Activated naive CD4-positive, alpha-beta T cell (primary cell): ENCODE measurements around the gene KCNK1.
"Not testable (repeated sequence)": the region's sequence is repeated elsewhere in the genome, so short reads cannot be mapped to it uniquely, and the experiment has no call there.

Experiments
- DNase-seq, 4 experiments: peaks; one replicate each; lab custom pipeline; 2025; lab: John Stamatoyannopoulos, UW

Gene KCNK1

DNA sequence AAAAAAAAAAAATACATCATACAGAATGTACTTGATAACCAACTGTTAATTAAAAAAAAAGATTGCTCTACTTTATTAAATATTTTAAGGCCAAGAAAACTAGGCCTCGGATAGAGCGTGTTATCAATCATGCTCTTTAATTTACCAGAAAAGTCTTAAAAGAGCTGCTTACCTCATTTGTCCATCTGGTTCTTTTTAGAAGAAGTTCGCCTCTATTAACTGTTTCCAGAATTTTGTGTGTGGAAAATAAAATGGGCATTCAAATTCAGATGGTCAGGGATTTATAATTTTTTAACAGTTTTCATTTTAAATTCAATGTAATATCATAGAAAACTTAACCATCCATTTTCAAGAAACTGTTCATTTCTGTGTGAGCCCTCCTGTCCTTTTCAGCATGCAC, 53.8 kb downstream of the KCNK1 start:
- no peak for DNase-seq

DNA sequence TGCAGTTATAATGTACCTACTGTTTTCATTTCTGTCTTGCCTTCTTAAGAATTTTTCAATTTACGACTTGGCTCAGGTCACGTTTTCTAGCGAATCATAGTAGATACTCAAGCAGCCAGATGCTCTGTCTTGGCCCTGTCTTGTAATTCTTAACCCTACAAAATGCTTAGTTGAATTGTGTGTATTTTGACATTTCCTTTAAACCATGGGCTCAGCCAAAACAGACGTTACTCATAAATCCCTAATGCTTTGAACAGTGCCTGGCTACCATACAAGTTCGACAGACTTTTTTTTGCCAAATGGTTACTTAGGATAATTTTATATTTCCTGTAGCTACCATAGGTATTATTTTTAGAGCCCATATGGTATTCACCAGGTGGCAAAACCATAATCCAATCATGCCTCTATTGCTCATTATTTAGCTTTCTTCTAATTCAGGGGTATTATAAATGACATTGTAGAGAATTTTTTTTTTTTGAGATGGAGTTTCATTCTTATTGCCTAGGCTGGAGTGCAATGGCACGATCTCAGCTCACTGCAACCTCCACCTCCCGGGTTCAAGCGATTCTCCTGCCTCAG, 54.3 kb downstream of the KCNK1 start:
- DNase-seq: no peak

DNA sequence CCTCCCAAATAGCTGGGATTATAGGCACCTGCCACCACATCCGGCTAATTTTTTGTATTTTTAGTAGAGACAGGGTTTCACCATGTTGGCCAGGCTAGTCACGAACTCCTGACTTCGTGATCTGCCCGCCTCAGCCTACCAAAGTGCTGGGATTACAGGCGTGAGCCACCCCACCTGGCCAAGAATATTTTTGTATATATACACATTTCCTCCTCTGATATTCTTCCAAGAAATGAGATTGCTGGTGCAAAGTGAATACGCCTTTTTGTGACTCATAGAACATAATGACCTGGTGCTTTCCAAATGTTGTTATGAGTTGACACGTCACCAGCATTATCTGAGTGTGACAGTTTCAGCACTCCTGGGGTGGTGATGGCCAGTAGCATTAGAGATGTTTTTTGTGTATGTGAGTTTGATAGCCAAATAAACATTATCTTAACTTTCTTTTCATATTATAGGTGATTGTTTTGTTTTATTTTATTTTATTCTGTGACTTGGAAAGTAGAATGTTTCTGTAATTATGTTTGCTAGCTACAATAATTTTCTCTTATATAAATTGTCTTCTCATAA, 54.9 kb downstream of the KCNK1 start:
- DNase-seq: no peak

DNA sequence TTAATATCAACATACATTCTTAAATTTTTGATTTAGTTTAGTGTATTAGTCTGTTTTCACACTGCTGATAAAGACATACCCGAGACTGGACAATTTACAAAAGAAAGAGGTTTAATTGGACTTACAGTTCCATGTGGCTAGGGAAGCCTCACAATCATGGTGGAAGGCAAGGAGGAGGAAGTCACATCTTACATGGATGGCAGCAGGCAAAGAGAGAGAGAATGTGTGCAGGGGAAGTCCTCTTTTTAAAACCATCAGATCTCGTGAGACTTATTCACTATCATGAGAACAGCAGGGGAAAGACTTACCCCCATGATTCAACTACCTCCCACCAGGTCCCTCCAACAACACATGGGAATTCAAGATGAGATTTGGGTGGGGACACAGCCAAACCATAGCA, 56.5 kb downstream of the KCNK1 start:
- not testable (repeated sequence) for DNase-seq

DNA sequence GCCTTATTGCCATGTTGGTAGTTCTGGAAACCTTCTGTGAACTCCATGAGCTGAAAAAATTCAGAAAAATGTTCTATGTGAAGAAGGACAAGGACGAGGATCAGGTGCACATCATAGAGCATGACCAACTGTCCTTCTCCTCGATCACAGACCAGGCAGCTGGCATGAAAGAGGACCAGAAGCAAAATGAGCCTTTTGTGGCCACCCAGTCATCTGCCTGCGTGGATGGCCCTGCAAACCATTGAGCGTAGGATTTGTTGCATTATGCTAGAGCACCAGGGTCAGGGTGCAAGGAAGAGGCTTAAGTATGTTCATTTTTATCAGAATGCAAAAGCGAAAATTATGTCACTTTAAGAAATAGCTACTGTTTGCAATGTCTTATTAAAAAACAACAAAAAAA, 57.4 kb downstream of the KCNK1 start:
- DNase-seq: no peak

DNA sequence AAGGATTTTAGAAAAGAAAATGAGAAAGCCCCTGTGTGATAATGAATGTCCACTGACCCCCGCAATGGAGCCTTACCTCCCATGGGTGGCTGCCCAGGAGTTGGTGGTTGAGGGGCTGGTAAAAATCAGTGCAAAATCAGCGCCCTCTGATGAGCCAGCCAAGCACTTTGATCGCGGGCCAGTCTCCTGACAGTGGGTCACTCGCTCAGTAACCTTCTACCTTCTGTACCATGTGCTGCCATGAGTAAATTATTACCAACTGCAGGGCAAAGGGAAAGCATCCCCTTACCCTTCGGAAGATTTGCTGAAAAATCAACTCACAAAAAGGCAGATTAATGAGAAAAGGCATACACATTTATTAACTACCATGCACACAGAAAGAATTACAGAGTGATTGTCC, 58.8 kb downstream of the KCNK1 start:
- DNase-seq: no peak

DNA sequence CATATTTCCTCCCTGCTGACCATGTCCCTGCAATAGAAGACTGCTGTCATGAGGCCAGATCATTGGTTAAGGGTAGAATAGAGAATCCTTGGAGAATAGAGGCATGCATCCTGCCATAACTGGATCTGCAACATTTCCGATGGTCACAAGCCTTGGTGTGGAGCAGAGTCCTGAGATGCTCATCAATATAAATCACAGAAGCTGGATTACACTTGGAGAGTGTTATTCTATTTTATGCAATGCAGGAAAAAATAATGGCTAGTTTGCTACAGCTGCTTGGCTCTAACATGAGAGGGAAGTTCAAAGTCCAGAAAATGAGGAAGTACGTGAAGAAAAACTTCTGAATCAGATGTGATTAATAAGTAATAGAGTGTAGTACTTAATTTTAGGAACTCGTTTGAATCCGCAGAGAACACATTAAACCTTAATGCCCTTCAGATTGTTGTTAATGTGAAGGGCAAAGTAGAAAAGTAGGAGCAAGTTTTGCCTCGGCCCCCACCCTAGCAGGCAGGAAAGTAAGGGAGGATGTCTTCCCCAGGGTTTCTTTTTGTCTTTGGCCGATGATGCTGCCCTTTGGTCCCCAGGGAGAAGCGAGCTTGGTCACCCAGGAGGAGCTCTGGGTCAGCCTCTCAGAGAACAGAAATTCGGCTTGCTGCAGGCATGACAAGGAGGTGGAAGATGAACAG, 59.5 kb downstream of the KCNK1 start:
- no peak for DNase-seq

DNA sequence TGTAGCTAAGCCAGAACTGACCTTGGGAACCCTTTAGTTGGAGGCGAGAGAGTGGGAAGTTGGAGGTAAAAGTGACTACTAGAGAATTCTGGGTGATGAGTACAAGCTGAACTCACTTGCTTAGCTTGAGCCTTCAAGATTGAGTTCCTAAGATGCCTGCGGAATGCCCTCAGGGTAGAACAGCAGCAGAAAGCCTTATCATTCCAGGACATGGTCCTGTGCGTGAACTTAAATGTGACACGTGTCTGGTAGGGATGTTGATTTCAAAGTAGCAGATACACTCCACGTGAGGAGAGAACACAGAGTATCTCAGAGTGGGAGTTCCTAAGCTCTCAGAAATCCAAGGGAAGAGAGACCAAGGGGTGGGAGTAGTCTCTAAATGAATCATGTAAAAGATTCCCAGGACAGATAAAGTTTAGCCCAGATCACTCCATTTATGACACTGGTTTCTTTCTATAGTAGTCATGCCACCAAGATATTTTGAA, 60.1 kb downstream of the KCNK1 start:
- no peak for DNase-seq

DNA sequence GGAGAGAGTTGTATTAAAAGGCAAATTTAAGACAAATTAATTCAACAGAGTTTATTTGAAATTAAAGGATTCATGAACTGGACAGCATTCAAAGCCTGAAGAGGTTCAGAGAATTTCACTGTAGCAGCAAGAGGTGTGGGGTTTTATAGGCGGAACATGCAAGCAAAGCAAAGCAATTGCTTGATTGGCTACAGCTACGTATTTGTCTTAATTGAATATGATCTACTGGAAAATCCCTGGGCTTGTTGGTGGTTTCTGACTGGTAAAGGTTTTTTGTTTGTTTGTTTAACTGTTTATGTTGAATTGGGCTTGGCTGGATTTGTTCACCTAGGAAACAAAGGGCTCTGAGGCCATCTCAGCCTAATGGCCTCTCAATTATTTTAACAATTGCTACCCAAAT, 61.5 kb downstream of the KCNK1 start:
- DNase-seq: no peak

DNA sequence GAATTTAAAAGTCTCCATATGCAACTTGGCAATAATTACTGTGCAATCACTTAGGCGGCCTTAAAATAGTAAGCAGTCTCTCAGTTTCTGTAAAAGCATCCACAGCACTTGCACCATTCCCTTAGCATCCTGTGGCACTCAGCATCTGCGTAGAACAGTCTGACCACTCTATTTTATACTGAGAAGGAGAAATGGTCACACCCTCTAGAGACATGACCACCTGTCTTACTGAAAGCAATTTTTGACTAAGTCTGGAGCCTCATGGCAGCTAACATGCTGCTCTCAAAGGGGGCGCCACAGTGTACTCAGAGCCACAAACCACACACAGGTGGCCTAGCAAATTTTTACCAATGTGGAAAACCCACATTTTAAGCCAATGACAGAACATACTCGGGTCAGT, 62.0 kb downstream of the KCNK1 start:
- no peak for DNase-seq

DNA sequence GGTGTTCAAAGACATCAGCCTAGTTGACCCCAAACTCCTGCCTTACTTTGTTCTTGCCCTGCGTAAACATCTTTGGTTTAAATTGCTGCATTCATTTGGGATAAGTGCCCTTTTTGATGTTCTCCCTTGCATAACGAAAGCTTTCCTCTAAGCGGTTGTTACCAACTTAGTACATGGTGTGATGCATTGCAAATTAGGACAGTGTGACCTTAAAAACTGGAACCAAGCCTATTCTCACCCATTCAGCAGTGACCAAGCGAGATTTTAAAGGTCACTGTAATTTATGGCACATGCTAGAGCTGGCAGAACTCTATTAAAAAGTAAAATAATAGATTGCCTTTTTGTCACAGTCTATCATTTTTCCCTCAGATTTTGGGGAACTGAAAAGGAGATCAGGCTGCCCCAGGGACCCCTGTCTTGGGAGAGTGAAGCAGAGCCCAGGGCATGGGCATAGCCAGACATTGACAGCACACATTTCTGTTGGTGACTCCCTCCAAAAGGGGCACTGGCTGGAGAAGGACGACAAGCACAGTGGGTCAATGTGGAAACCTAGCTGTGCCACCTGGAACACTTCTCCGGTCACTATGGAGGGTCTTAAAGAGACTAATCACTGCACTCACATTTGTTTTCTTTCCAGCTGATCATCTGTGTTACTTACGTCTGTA, 63.9 kb downstream of the KCNK1 start:
- no peak for DNase-seq

DNA sequence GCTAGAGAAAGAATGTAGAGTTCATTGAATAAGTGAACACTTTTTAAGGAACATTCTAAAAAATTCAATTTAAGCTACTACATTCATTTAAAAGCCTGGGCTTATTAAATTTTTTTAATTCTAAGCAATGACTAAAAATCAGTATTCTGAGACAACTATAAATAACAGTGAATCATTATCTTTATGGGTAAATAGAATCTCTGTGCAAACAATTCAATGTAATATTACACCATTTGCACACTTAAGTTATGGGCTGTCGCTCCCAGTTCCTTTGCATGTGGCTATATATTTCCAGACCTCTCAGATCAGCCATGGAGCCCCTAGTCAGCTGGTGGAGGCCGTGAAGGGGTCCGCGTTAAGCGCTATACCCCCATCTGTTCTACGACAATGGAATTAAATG, 65.1 kb downstream of the KCNK1 start:
- no peak for DNase-seq

DNA sequence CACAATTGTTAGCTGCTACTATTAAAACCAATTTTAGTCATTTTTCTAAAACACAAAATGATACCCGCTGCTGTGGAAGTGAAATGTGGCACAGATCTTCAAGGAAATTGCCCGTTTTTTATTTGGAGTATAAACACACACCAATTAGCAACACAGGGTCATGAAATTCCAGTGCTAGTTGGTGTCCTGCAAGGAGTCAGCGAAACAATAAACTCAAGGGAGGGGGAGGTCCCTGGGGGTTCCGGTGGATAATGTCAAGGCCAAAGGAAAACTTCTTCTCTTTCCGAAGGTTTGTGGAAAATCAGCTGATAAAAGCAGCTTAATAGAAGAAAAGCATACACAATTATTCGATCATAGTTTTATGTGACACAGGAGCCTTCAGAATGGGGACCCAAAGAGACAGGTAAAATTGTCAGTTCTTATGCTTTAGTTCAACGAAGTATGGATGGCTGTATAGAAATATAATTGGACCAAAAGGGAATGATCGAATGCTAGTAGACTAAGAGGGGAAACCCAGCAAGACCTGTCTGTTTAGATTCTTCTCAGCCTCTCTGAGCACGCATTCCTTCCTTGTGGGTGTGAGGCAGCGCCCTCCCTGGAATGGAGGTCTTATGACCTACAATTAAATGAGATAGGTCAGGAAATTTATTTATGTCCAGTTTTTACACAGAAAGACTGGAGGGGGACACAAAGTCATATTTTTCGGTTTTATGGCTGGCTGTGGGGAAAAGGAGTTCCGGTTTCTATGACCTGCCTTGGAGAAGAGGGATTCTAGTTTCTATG, 65.9 kb downstream of the KCNK1 start:
- DNase-seq: no peak

DNA sequence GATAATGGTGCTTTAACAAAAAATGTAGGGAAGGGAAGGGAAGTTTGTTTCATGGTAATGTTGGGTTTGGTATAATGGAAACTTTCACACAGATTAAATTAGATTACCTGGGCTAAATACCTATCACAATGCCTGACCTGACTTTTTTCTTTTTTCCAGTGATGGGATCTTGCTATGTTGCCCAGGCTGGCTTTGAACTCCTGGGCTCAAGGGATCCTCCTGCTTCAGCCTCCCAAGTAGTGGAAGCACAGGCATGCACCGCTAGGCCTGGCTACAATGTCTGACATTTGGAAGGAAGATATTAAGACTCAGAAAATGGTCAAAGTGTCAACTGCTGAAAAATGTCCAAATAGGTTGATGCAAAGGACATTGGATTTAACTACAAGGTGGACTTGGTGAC, 67.4 kb downstream of the KCNK1 start:
- no peak for DNase-seq

DNA sequence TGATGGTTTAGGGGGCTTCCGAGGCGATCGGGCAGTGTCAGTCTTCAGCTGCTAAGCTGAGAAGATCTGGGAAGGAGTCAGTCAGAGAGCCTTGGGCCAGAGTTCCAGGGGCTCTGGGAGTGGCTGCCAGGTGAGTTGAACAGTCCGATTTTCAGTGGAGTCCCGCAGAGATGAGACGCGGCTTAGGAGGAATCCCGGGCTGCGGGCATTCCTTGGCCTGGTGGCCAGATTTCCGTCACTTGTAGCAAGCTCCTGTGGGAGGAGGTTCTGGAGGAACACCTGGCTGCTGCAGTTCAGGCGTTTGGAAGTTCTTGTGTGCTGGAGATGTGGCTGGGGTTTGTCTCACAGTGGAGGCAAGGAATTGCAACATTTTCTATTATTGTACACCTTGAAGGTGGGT, 72.7 kb downstream of the KCNK1 start:
- not testable (repeated sequence) for DNase-seq

DNA sequence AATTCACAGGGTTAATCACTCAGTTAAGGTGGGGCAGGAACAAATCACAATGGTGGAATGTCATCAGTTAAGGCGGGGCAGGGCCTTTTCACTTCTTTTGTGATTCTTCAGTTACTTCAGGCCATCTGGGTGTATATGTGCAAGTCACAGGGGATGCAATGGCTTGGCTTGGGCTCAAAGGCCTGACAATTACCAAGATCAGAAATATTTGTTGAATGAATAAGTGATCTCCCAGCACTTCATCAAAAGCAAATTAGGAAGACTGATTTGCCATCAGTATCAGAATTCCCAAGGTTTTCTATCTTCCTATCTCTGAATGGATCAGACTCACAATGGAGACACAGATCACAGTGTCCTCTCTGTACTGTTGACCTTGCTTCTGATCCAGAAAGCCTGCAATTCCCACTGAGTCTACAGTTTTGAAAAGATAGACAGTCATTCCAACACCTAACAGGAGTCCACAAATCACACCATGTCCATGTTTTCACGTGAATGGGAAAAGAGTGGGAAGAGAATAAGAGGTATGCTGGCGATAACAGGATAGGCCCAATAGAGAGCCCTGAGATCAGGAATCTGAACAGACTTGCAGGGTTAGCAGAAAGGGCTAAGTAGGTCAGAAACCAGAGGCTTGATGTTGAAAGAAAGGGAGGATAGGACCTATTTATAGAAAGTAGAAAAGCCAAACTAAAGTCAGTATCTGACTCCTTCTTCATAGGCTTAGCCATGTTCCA, 75.3 kb downstream of the KCNK1 start:
- DNase-seq: no peak

DNA sequence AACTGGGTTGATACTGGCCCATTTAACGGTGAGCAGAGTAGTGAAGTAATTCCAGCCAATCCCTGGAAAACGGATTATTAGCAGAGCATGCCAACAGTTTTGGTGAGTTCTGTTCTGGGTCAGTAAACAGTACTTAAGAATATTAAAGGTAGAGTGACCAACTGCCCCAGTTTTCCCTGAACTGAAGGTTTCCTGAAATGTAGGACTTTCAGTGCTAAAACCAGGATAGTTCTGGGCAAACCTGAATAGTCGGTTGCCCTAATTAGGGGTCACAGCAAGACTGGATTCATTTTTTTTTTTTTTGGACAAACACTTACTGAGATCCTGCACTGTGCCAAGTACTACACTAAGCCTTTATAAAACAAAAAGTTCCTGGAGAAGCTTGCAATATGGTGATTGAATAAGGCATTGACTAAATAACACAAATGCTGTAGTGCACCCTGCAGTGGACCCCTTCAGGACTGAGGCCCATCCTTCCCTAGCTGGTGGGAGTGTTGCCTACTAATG, 75.9 kb downstream of the KCNK1 start:
- no peak for DNase-seq

DNA sequence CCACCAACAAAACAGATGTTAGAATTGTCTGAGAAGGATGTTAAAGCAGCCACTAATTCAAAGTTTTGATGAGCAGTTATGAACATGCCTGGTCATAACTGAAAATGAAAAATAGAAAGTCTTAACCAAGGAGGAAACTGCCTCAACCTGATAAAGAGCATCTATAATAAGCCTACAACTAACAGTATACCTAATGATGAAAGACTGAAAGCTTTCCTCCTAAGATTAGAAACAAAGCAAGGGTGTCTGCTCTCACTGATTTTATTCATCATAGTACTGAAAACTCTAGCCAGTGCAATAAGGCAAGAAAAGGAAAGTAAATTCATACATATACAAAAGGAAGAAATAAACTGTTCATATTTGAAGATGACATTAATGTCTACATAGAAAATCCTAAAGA, 82.0 kb downstream of the KCNK1 start:
- no peak for DNase-seq

DNA sequence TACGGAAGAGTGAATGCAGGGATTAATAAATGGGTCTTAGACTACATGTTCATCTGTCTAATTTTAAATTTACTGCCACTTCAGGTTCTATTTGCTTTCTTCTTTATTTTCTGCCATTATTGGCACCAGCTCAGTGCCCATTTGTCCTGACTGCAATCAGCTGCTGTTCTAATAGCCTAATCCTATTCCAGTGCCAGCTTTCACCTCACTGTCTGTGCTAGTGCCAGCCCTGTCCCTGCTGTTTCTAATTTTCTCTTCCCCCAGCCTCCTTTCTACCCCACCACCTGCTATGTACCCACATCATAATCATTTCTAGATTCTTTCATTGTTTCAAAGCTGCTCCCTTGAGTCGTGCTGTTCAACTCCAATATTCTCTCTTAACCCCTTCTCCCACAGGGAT, 86.4 kb downstream of the KCNK1 start:
- no peak for DNase-seq

DNA sequence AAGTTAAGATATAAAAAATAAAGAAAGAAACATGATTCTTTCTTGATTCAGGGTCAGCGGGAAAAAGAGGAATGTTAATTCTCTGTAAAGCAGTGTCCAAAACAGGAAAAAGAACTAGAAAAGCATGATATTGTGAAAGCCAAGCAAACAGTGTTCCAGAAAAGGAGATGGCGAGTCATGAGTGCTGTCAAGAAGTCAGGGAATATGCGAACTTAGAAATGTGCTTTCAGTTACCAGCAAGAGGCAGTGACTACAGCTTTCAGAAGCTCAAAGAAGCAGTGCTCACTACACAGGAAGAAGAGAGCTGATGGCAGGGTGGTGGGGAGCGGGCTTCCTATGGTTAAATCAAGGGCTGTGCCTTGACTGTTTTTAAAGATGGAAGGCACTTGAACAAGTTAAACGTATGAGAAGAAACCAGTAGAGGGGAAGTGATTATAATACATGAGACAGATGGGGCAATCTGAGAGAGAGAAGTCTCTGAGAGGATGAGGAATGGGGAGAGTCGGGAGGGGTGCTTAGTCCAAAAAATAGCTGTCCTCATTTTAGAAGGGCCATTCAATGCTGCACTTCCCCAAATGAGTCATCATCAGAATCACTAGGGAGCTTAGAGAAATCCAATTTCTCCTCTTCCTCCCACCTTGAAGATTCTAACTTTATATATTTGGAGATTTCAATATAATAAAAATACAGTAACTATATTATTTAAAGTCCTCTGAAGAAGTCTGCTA, 90.4 kb downstream of the KCNK1 start:
- DNase-seq: no peak
